GM12873 (cell line): ENCODE measurements around the gene SYPL1.

Experiments used
- TF ChIP-seq, protein P1 (sequence below): IDR thresholded peaks from 2 replicates; pipeline ENCODE4 v1.5.1; 2012; ENCODE audit warnings: low read depth, mild to moderate bottlenecking, moderate library complexity, low read length, control low read depth; ENCODE audit not compliant: insufficient read depth; ENCODE audit errors: missing control alignments

The SYPL1 gene

DNA sequence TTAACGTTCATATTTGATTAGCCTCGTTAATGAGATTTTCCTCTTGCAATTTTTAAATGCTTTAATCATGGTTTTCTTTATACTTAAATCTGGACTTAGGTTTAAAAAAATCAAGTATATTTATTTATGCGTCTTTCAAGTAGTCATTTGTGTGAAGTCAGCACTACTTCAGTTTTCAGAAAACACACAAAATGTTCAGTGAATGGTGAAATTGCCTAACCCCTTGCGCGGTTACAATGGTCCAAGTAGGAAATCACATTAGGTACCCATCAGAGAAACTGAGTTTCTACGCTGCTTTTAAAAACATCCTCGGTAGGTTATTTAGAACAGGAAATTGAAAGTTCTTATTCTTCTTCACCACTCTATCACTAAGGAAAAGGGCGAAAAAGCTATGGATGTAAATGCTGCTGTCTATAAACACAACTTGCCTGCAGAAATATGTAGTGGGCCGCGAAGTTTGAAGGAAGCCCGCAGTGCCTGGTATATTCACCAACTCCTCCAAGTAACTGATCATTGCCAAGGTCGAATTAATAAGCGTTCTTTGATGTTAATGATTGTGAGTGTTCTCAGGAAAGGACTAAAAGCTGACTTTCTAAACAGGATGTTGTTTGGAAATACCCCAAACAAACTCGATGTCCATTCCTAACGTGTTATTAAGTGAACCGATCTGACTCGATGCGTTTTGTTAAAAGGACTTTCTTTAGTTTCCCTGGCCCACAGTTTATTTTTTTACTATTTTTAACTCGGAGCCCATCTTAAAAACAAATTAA is 1.0 kb downstream of the SYPL1 start:
- TF ChIP-seq, protein P1, sequence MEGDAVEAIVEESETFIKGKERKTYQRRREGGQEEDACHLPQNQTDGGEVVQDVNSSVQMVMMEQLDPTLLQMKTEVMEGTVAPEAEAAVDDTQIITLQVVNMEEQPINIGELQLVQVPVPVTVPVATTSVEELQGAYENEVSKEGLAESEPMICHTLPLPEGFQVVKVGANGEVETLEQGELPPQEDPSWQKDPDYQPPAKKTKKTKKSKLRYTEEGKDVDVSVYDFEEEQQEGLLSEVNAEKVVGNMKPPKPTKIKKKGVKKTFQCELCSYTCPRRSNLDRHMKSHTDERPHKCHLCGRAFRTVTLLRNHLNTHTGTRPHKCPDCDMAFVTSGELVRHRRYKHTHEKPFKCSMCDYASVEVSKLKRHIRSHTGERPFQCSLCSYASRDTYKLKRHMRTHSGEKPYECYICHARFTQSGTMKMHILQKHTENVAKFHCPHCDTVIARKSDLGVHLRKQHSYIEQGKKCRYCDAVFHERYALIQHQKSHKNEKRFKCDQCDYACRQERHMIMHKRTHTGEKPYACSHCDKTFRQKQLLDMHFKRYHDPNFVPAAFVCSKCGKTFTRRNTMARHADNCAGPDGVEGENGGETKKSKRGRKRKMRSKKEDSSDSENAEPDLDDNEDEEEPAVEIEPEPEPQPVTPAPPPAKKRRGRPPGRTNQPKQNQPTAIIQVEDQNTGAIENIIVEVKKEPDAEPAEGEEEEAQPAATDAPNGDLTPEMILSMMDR, result no peak

DNA sequence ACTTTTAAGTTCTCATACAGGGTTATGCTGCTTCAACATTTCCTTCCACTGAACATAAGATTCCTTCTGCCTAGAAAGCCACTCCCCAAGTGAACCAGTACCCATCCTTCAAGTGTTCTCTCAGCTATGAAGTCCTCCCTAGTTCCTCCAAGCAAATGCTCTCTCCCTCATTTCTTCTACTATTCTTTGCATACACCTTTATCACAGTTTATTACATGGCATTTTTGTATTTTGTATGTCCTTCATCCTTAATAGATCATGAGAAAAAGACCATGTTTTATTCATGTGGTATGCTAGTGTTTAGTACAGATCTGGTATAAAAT is 1.9 kb downstream of the SYPL1 start:
- TF ChIP-seq, protein P1, result no peak

DNA sequence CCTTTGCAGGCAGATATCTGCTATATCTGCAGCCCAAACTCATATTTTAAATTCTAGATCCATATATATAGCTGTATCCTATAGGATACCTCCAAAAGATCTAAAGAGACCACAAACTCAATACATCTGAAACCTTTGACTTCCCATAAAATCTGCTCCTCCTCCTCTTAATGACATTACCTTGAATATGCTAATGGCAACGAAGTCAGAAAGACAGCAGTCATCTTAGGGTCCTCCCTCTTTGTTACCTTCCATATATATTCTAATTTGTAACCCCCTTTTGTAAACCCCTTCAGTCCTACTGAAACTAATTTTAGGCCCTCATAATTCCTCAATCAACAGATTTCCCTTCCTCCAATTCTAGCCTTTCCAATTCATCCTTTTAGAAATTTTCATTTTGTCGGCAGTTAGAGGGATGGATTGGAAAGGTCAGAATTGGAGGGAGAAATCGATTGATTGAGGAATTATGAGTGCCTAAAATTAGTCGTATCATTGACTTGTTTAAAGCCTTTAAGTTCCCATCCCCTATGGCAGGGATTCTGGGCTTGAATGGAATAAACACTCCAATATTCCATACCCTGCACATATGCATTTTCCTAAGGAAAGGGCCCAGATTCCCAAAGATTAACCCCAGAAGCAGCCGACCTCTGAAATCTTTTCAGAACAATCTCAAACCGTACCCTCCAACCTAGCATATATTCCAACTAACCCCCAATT is 2.4 kb downstream of the SYPL1 start:
- TF ChIP-seq, protein P1, result no peak

DNA sequence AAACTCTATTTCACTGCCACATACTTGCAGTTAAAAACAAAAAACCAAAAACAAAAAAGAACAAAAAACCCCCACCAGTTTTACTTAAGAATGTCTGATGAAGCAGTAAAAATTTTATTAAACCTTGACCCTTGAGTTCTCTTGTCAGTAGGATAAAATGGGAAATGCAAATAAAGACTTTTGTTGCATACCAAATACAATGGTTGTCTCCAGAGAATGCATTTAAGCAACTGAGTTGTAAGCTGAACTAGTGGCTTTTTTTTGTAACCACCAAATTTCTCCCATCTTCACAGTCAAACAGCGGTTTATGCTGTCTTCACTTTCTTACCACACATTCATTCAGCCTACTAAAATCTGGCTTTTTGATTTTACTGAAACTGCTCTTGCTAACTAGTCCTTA is 3.1 kb downstream of the SYPL1 start:
- TF ChIP-seq, protein P1, result no peak

DNA sequence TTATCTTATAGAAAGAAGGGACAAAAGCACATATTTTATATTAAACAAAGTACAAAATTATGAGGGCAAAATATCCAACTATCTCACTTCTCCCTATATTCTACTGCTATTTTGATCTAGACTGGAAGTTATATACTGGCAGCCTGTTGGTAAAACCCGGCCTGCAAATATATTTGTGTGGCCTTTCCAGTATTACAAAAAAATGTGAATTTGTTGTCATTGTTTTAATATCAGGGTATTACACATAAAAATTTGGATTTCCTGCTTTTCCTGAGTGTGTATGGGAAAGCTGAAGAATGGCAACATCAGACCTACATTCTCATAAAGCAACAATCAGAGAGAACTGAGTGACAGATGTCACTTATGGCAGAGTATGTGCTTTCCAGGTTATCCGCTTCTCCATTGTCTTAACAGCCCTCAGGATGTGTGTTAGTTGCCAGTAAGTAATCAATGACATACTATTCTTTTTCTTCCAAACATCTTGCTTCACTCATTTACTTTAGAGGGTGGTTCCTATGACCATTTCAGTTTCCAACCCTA is 7.3 kb downstream of the SYPL1 start:
- TF ChIP-seq, protein P1, result no peak

DNA sequence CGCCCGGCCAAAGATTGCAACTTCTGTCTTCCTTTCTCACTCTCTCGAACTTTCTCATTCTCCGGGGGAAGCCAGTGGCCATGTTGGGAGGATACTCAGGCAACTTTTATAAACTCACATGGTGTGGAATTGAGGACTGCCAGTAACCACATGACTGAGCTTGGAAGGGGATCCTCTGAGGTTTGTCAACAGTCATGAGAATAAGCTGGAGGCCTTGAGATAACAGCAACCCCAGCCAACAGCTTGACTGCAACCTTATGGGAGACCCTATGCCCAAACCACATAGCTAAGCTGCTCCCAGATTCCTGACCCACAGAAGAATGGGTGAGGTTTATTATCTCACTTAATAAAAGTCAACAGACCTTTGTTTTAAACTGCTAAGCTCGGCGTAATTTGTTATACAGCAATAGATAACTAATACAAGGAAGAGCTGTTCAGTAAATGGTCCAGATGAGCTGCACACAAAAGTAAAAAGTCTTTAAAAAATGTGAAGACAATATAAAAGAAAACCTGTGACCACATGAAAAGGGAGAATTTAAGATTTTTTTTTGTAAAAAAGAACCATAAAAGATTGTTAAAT is 9.6 kb downstream of the SYPL1 start:
- TF ChIP-seq, protein P1, result no peak

DNA sequence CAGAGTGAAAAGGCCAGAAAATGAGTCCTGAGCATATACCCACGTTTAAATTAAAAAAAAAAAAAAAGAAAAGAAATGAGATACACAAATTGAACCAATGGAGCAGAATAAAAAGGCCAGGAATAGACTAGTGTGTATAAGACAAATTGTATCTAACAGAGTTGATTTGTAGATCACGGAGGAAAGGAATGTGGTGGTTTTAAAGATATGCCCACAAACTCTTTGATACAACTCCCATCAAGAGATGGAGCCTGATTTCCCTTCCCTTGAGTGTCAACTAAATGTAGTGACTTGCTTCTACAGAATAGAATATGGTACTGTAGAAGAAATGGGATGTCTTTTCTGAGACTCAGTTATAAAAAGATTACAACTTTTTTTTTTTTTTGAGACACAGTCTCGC is 10.4 kb downstream of the SYPL1 start:
- TF ChIP-seq, protein P1, result no peak
